ENCODE data around the gene RAD51B.

The RAD51B gene

DNA sequence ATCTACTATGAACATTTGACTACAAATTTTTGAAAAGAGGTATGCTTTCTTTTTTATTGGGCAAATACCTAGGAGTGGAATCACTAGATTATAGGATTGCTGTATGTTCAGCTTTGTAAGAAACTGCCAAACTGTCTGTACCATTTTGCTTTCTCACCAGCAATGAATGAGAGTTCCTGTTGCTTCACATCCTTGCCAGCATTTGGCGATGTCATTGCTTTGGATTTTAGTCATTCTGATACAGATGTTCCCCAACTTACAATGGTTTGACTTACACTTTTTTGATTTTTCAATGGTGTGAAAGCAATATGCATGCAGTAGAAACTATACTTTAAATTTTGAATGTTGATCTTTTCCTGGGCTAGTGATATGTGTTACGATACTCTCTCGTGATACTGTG lies 328.7 kb downstream of the RAD51B start:
- H3K36me3 Mint-ChIP-seq (ENCODE audit: low read depth) = no peaks in the 10 kb centered on the region
- H3K4me3 Mint-ChIP-seq = no peak overlapping the region
- H3K4me1 Mint-ChIP-seq (ENCODE audit: low read depth) = no peaks in the 10 kb centered on the region
- H3K27me3 Mint-ChIP-seq (ENCODE audit: low read depth) = no peaks in the 10 kb centered on the region
- peaks cover 50% of the 10 kb centered on the region for H3K9me3 Mint-ChIP-seq
- H3K27ac Mint-ChIP-seq = no peak overlapping the region

GRCh38 chr14:68148763-68149162 lies 329.2 kb downstream of the RAD51B start:
- Mint-ChIP-seq H3K4me3 (no peak overlapping the region), H3K9me3 (peaks cover 52% of the 10 kb centered on the region), H3K27ac (no peak overlapping the region), H3K27me3 (ENCODE audit: low read depth) (no peaks in the 10 kb centered on the region), H3K4me1 (ENCODE audit: low read depth) (no peaks in the 10 kb centered on the region), H3K36me3 (ENCODE audit: low read depth) (no peaks in the 10 kb centered on the region)

DNA sequence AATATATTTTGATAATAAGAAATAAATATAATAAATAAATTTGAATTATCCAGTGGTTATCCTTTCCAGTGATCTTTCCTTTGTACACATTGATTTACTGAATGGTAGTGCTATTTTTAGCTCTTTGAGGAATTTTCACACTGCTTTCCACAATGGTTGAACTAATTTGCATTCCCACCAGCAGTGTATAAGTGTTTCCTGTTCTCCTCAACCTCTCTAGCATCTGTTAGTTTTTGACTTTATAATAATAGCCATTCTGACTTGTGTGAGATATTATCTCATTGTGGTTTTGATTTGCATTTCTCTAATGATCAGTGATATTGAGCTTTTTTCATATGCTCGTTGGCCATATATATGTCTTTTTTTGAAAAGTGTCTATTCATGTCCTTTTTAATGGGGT lies 333.7 kb downstream of the RAD51B start:
- H3K27ac Mint-ChIP-seq = no peak overlapping the region
- H3K27me3 Mint-ChIP-seq (ENCODE audit: low read depth) = no peaks in the 10 kb centered on the region
- no peak overlapping the region for H3K4me3 Mint-ChIP-seq
- H3K4me1 Mint-ChIP-seq (ENCODE audit: low read depth) = no peaks in the 10 kb centered on the region
- peaks cover 51% of the 10 kb centered on the region for H3K9me3 Mint-ChIP-seq
- no peaks in the 10 kb centered on the region for H3K36me3 Mint-ChIP-seq (ENCODE audit: low read depth)

DNA sequence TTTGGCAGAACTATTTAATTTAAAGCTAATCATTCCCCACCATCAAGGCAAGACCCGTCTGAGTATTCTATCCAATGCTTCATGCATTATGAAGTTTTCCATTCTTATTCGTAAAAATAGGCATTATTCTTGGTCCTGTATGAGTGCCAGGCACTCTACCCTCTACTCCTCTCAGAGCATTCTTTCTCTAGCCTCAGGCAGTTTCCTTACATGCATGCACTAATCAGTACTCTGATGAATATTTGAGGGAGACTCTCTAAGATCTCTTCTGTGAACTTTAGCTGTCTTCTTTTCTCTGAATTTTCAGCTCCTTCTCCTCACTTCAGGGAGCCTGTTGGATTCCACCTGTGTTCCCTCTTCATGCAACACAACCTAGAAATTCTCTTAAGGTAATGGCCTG lies 334.7 kb downstream of the RAD51B start:
- H3K4me1 Mint-ChIP-seq (ENCODE audit: low read depth) = no peaks in the 10 kb centered on the region
- H3K27me3 Mint-ChIP-seq (ENCODE audit: low read depth) = no peaks in the 10 kb centered on the region
- H3K27ac Mint-ChIP-seq = no peak overlapping the region
- H3K36me3 Mint-ChIP-seq (ENCODE audit: low read depth) = no peaks in the 10 kb centered on the region
- no peak overlapping the region for H3K4me3 Mint-ChIP-seq
- peaks cover 41% of the 10 kb centered on the region for H3K9me3 Mint-ChIP-seq

GRCh38 chr14:68157971-68158371 lies 338.4 kb downstream of the RAD51B start:
- no peak overlapping the region for H3K27ac Mint-ChIP-seq
- no peaks in the 10 kb centered on the region for H3K36me3 Mint-ChIP-seq (ENCODE audit: low read depth)

GRCh38 chr14:68158640-68159039 lies 339.1 kb downstream of the RAD51B start:
- H3K27ac Mint-ChIP-seq = no peak overlapping the region
- peaks cover 12% of the 10 kb centered on the region for H3K9me3 Mint-ChIP-seq
- no peaks in the 10 kb centered on the region for H3K36me3 Mint-ChIP-seq (ENCODE audit: low read depth)
- no peaks in the 10 kb centered on the region for H3K4me1 Mint-ChIP-seq (ENCODE audit: low read depth)
- H3K27me3 Mint-ChIP-seq (ENCODE audit: low read depth) = no peaks in the 10 kb centered on the region
- no peak overlapping the region for H3K4me3 Mint-ChIP-seq

More at GRCh38 chr14:68157971-68158371, 338.4 kb downstream of the RAD51B start:
- Mint-ChIP-seq H3K27me3 (ENCODE audit: low read depth) (no peaks in the 10 kb centered on the region), H3K4me1 (ENCODE audit: low read depth) (no peaks in the 10 kb centered on the region), H3K9me3 (peaks cover 15% of the 10 kb centered on the region), H3K4me3 (no peak overlapping the region)

- no peaks in the 10 kb centered on the region for H3K4me1 Mint-ChIP-seq (ENCODE audit: low read depth)
- H3K27ac Mint-ChIP-seq = no peak overlapping the region
- H3K9me3 Mint-ChIP-seq = peaks cover under 1% of the 10 kb centered on the region
- H3K4me3 Mint-ChIP-seq = no peak overlapping the region
- H3K27me3 Mint-ChIP-seq (ENCODE audit: low read depth) = no peaks in the 10 kb centered on the region
- H3K36me3 Mint-ChIP-seq (ENCODE audit: low read depth) = no peaks in the 10 kb centered on the region
Measured at GRCh38 chr14:68159701-68160633, 340.4 kb downstream of the RAD51B start.

- H3K4me1 Mint-ChIP-seq (ENCODE audit: low read depth) = no peaks in the 10 kb centered on the region
- no peaks in the 10 kb centered on the region for H3K9me3 Mint-ChIP-seq
- H3K27ac Mint-ChIP-seq = no peak overlapping the region
- H3K27me3 Mint-ChIP-seq (ENCODE audit: low read depth) = no peaks in the 10 kb centered on the region
- no peak overlapping the region for H3K4me3 Mint-ChIP-seq
- no peaks in the 10 kb centered on the region for H3K36me3 Mint-ChIP-seq (ENCODE audit: low read depth)
Measured at GRCh38 chr14:68160779-68161546, 341.4 kb downstream of the RAD51B start.

DNA sequence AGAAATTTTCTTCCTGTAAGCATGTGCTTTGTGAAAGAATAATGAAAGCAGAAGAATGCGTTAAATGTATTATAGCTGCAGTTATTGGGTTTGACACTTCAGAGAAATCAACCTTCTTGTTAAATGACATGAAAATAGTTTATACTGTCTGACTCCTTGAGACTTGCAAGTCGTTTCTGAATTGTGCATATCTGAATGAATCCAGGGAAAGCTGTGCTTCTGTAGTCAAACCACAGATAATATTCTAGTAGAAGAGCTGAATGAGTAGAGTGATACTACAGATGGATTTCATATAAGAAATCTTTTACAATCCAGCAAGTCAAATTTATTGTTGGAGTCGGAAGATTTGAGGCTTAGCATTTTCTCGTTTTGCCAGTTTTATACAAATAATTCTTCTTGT lies 343.3 kb downstream of the RAD51B start:
- no peak overlapping the region for H3K4me3 Mint-ChIP-seq
- no peaks in the 10 kb centered on the region for H3K4me1 Mint-ChIP-seq (ENCODE audit: low read depth)
- no peaks in the 10 kb centered on the region for H3K9me3 Mint-ChIP-seq
- H3K27ac Mint-ChIP-seq = no peak overlapping the region
- no peaks in the 10 kb centered on the region for H3K27me3 Mint-ChIP-seq (ENCODE audit: low read depth)
- H3K36me3 Mint-ChIP-seq (ENCODE audit: low read depth) = no peaks in the 10 kb centered on the region

DNA sequence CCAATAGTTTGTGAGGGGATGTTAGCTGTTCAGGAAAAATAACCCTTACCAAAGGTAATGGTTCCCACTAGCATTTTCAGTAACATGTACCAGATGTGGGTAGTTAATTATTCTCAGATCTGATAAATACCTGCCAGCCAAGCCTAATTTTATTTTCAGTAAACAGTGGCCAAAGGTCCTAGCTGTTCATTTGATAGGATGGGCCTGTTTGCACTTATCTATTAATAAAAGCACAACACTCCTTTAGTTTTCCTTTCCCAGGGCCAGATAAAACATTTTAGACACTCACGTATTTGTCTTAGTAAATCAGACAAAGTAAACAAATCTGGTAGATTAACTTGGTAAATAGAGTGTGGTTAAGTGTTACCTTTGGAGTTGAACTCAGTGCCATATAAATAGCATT lies 345.1 kb downstream of the RAD51B start:
- Mint-ChIP-seq H3K4me1 (ENCODE audit: low read depth) (no peaks in the 10 kb centered on the region), H3K27ac (no peak overlapping the region), H3K27me3 (ENCODE audit: low read depth) (no peaks in the 10 kb centered on the region), H3K36me3 (ENCODE audit: low read depth) (no peaks in the 10 kb centered on the region), H3K4me3 (no peak overlapping the region), H3K9me3 (no peaks in the 10 kb centered on the region)

GRCh38 chr14:68165274-68165843 lies 345.8 kb downstream of the RAD51B start:
- H3K4me3 Mint-ChIP-seq = no peak overlapping the region
- H3K36me3 Mint-ChIP-seq (ENCODE audit: low read depth) = no peaks in the 10 kb centered on the region
- H3K27me3 Mint-ChIP-seq (ENCODE audit: low read depth) = no peaks in the 10 kb centered on the region
- H3K9me3 Mint-ChIP-seq = no peaks in the 10 kb centered on the region
- H3K4me1 Mint-ChIP-seq (ENCODE audit: low read depth) = no peaks in the 10 kb centered on the region
- H3K27ac Mint-ChIP-seq = no peak overlapping the region

DNA sequence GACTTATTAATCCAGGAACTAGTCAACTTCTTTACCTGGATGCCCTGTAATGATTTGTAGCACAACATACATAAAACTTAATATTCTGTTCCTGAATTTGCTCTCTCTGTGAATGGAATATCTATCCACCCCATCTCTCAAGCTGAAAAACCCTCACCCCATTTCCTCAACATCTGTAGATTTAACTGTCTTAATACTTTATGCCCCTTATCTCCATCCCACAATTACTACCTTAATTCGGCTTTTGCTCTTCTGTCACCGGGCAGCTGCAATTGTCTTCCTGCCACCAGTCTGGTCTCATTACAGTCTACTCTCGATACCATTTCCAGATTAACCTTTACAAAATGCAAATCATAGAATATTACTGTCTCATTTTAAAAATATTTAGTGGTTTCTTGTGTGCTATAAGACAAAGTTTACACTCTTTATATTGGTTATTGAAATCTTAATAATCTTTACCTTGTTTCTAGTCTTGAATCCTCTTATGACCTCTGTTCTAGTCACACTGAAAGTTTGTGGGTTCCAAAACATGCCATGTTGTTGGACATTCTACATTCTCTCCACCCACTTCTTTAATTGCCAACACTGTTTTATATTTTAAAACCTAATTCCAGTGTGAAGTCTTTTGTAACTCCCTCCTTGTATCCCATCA lies 347.3 kb downstream of the RAD51B start:
- Mint-ChIP-seq H3K4me1 (ENCODE audit: low read depth) (no peaks in the 10 kb centered on the region), H3K36me3 (ENCODE audit: low read depth) (no peaks in the 10 kb centered on the region), H3K4me3 (no peak overlapping the region), H3K27me3 (ENCODE audit: low read depth) (no peaks in the 10 kb centered on the region), H3K27ac (no peak overlapping the region), H3K9me3 (no peaks in the 10 kb centered on the region)

DNA sequence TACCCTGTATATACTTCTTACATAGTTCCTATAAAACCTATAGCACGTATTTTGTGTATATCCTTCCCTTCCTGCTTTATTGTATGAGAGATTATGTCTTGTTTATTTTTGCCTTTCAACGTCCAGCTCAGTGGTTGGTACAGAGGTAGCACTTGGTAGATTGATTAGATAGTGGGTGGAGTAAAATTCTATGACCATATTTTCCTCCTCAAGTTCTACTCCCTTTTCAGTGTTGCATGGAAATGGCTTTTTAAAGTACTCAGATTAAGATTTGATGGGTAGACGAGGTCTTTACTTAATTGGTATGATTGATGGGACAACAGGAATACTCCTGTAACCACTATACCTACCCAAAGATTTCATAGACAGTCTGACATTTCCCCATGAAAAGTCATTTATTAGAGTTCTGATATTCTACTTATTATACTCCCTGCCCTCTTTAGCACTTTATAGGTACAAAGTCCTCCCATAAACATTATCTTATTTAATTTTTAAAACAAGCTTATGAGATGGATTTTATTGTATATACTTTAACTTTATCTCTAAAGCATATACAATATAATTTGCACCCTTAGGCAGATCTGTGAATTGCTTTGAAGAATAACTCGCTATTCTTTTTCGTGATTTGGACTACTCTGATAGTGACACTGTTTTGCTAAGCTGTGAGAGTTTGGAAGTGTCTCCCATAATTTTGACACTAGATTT lies 348.0 kb downstream of the RAD51B start:
- Mint-ChIP-seq H3K36me3 (ENCODE audit: low read depth) (peaks cover 1% of the 10 kb centered on the region), H3K27me3 (ENCODE audit: low read depth) (no peaks in the 10 kb centered on the region), H3K4me3 (no peak overlapping the region), H3K4me1 (ENCODE audit: low read depth) (no peaks in the 10 kb centered on the region), H3K27ac (no peak overlapping the region), H3K9me3 (no peaks in the 10 kb centered on the region)

Measured in T-helper 1 cell treated with Interleukin-12 subunit alpha and Interleukin-12 subunit beta and Interleukin-4 antibody, amounts not matched to agents 30 μg/mL and 1 μg/mL, for 36 hours (primary cell).